Right lobe of liver (tissue), 6 donors: ENCODE data around the gene CASP8AP2. TPM values are rescaled to one million over a fixed set of nuclear protein-coding genes. Genes with fewer than 3 reads are reported as not detected.

Source experiments
- ATAC-seq, 4 donors: fragments of 200-7000 bp; cut with Tn5 transposase; one replicate each; pipeline ENCODE4 v1.9.1; 2020; ENCODE audit warnings: mild to moderate bottlenecking in 4 of 4, moderate library complexity in 4 of 4
- DNase-seq, 3 donors: peaks; one replicate each; pipeline ENCODE4 v3.0.0-alpha.2; 2020
- H3K27ac ChIP-seq, 3 donors: fragments of 200-600 bp; one replicate each; pipeline ENCODE4 v1.8.0; 2022
- H3K27me3 ChIP-seq, 2 donors: fragments of 200-600 bp; one replicate each; pipeline ENCODE4 v1.8.0; 2022
- H3K36me3 ChIP-seq, 4 donors: fragments of 200-600 bp; sonication (generic) in 1 of 4; one replicate each; pipeline versions ENCODE4 v1.5.1 to v1.8.0; 2017 to 2022; ENCODE audit warnings: control low read depth in 1 of 4
- H3K4me1 ChIP-seq, 4 donors: fragments of 200-600 bp; sonication (generic) in 1 of 4; one replicate each; pipeline versions ENCODE4 v1.5.1 to v1.8.0; 2017 to 2022; ENCODE audit warnings: control low read depth in 1 of 4
- H3K4me3 ChIP-seq, 3 donors: fragments of 200-600 bp; one replicate each; pipeline ENCODE4 v1.8.0; 2022
- H3K9me3 ChIP-seq, 4 donors: fragments of 200-600 bp; sonication (generic) in 1 of 4; one replicate each; pipeline versions ENCODE4 v1.5.1 to v1.8.0; 2017 to 2022; ENCODE audit warnings: control low read depth in 1 of 4
- CTCF ChIP-seq, 4 donors: fragments of 200-600 bp in 3 of 4; fragments of 450-650 bp in 1 of 4; IDR thresholded peaks; one replicate each; pipeline versions ENCODE4 v1.5.1 to v1.8.0; 2016 to 2022; ENCODE audit warnings: antibody characterized with exemption in 4 of 4, mild to moderate bottlenecking in 2 of 4
- POLR2A ChIP-seq: fragments of 450-650 bp; IDR thresholded peaks from one replicate; pipeline ENCODE4 v1.6.1; 2017; ENCODE audit warnings: antibody characterized with exemption, mild to moderate bottlenecking
- WGBS: methylation state at CpG from one replicate; pipeline ENCODE4 v1.1.6; 2018; ENCODE audit warnings: low coverage, low lambda C conversion rate; ENCODE audit not compliant: insufficient coverage; ENCODE audit errors: missing lambda C conversion rate; 5-methylcytosine and 5-hydroxymethylcytosine counted together
- intact Hi-C, 2 donors: fragments of 100-400 bp; cut with DNase I; formaldehyde crosslinking; loops; one replicate each; pipeline versions ENCODE4 v1.11.2 to v1.14.1; 2022
- total RNA-seq, 6 experiments: library from RNA; depleted of rRNA in 2 of 6; stranded (reverse); fragments of >200 nt in 2 of 6; fragmentation: NEBNext Ultra II Directional in 3 of 6; extraction: Animal tissue kit (Norgen Biotek cat#: 25700) in 3 of 6; gene quantifications; one replicate each; pipeline versions ENCODE4 v1.1.0 to v1.2.4, GENCODE V29; 2016 to 2023
- donor health status: DM: no; HTN: yes; CAD: no.
- donor health status: DM: no; HTN: no; CAD: no.
- donor health status: DM: no; HTN: no; CAD: no.
- donor health status: DM: no; HTN: yes; CAD: no.
- donor health status: DM: no; HTN: yes; CAD: no.

The CASP8AP2 gene
- total RNA-seq, 6 experiments from 2014 or later = 3.9 to 6.2 (median 5.0) TPM

DNA sequence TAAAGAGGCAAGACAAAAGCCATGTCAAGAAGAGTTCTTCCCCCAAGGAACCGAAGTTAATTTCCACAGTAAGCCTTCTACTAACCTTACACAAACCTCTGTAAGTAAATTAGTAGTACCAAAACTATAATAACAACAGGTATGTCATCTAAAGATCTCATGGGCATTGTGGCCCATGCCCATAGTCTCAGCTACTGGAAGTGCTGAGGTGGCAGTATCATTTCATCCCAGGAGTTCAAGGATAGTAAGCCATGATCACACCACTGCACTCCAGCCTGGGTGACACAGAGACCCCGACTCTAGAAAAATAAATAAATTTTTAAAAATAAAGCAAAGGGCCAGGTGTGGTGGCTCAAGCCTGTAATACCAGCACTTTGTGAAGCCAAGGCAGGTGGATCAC is 39.3 kb upstream of the CASP8AP2 start:
- no peak for ATAC-seq
- no peak for DNase-seq
- Histone ChIP-seq H3K36me3 (peaks cover 0 to 23% (median 6%) of the 10 kb centered on the region in 4 donors), H3K27ac (no peak overlapping the region), H3K27me3 (no peaks in the 10 kb centered on the region), H3K4me3 (no peak overlapping the region), H3K4me1 (peaks cover 0 to 23% (median 3%) of the 10 kb centered on the region in 4 donors), H3K9me3 (no peaks in the 10 kb centered on the region)
- no peak for TF ChIP-seq POLR2A
- TF ChIP-seq CTCF (IDR thresholded peaks at IDR 0.05) = no peak
- WGBS = 90% methylated on average over 2 of the region's 2 CpGs
- intact Hi-C loops = no loop called here

GRCh38 chr6:89792881-89793280 is 36.8 kb upstream of the CASP8AP2 start:
- no peak overlapping the region for H3K4me3 ChIP-seq
- TF ChIP-seq POLR2A (no peak), CTCF (IDR thresholded peaks at IDR 0.05) (peak; percentile 62 to 70 (median 68))
- peaks cover 0 to 23% (median 6%) of the 10 kb centered on the region in 4 donors for H3K36me3 ChIP-seq
- no peaks in the 10 kb centered on the region for H3K9me3 ChIP-seq
- 34% methylated on average over 2 of the region's 2 CpGs for WGBS
- peak in 1 of 3 donors; percentile 54 for DNase-seq
- intact Hi-C loops = no loop called here
- H3K4me1 ChIP-seq = peaks cover 0 to 6% (median 0%) of the 10 kb centered on the region in 4 donors
- H3K27ac ChIP-seq = no peak overlapping the region
- peak; percentile 97 to 99 (median 98) for ATAC-seq
- no peaks in the 10 kb centered on the region for H3K27me3 ChIP-seq

GRCh38 chr6:89793586-89793985 is 36.1 kb upstream of the CASP8AP2 start:
- peaks cover 0 to 3% (median 0%) of the 10 kb centered on the region in 4 donors for H3K4me1 ChIP-seq
- TF ChIP-seq POLR2A (no peak), CTCF (IDR thresholded peaks at IDR 0.05) (no peak)
- DNase-seq (no peak), ATAC-seq (peak in 1 of 4 donors; percentile 20)
- H3K27ac ChIP-seq = no peak overlapping the region
- WGBS = 89% methylated on average over 1 of the region's 3 CpGs
- intact Hi-C loops = no loop called here
- H3K27me3 ChIP-seq = no peaks in the 10 kb centered on the region
- H3K4me3 ChIP-seq = no peak overlapping the region
- H3K36me3 ChIP-seq = peaks cover 0 to 23% (median 6%) of the 10 kb centered on the region in 4 donors
- H3K9me3 ChIP-seq = no peaks in the 10 kb centered on the region

DNA sequence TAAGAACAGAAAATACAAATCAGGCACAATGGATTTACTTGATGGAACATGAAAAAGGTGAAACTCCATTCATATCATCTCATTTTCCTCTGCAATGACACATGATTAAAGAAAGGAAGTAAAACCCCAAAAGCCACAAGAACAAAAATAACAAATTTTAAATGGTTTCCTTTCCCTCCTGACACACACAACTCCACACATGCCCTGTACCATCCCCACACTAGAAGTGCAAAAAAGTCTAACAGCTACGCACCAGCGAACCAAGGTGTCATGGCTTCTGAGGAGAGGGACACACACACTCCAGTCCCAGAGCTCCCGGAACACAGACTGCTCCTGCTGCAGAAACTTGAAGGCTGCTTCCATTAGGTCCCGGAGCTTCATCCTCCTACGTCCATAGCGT is 35.4 kb upstream of the CASP8AP2 start:
- TF ChIP-seq CTCF (IDR thresholded peaks at IDR 0.05) = no peak
- no peak for TF ChIP-seq POLR2A
- H3K27ac ChIP-seq = no peak overlapping the region
- intact Hi-C loops = no loop called here
- DNase-seq = no peak
- no peaks in the 10 kb centered on the region for H3K9me3 ChIP-seq
- H3K36me3 ChIP-seq = peaks cover 0 to 20% (median 9%) of the 10 kb centered on the region in 4 donors
- no peak overlapping the region for H3K4me3 ChIP-seq
- H3K4me1 ChIP-seq = peaks cover 0 to 3% (median 0%) of the 10 kb centered on the region in 4 donors
- WGBS = 69% methylated on average over 6 of the region's 6 CpGs
- no peaks in the 10 kb centered on the region for H3K27me3 ChIP-seq
- ATAC-seq = no peak

GRCh38 chr6:89797317-89797716 is 32.4 kb upstream of the CASP8AP2 start:
- Histone ChIP-seq H3K4me1 (peaks cover 0 to 3% (median 0%) of the 10 kb centered on the region in 4 donors), H3K4me3 (no peak overlapping the region), H3K27me3 (no peaks in the 10 kb centered on the region), H3K36me3 (peaks cover 0 to 30% (median 9%) of the 10 kb centered on the region in 4 donors), H3K27ac (no peak overlapping the region), H3K9me3 (no peaks in the 10 kb centered on the region)
- DNase-seq (no peak), ATAC-seq (no peak)
- TF ChIP-seq POLR2A = no peak
- no peak for TF ChIP-seq CTCF (IDR thresholded peaks at IDR 0.05)
- intact Hi-C loops = no loop called here
- WGBS = 90% methylated on average over 2 of the region's 7 CpGs
